Measurements from ENCODE around the gene RSPO1. TPM values are rescaled to one million over a fixed set of nuclear protein-coding genes. Genes with fewer than 3 reads are reported as not detected.
"Not testable (repeated sequence)": the region's sequence is repeated elsewhere in the genome, so short reads cannot be mapped to it uniquely, and the experiment has no call there.

RSPO1 gene, protein sequence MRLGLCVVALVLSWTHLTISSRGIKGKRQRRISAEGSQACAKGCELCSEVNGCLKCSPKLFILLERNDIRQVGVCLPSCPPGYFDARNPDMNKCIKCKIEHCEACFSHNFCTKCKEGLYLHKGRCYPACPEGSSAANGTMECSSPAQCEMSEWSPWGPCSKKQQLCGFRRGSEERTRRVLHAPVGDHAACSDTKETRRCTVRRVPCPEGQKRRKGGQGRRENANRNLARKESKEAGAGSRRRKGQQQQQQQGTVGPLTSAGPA
- total RNA-seq (2021) (not detected in 2 replicates), Bru-seq, nascent RNA (not detected), BruChase-seq, experiment 1, labeled RNA remaining after a 2-hour chase (not detected), BruChase-seq, experiment 2, labeled RNA remaining after a 6-hour chase (not detected)
- long read RNA-seq: 0 reads

GRCh38 chr1:37634244-37634991 lies at the start of gene RSPO1:
Gene RSPO1, minus strand, starts transcription at chr1:37634892. Its CDS starts 5,231 bp downstream, at chr1:37629661.
- H3K4me1 ChIP-seq (ENCODE audit: insufficient read depth, low read length, poor library complexity, severe bottlenecking): no peaks in the 10 kb centered on the region
- TF ChIP-seq EZH2 (IDR thresholded peaks at IDR 0.05; ENCODE audit: borderline replicate concordance, low read depth, low read length, poor library complexity, severe bottlenecking) (peak; percentile 75), CTCF (conservative IDR thresholded peaks at IDR 0.05; ENCODE audit: low read depth, low read length) (no peak)
- no peaks in the 10 kb centered on the region for H3K9me3 ChIP-seq (ENCODE audit: low read depth, low read length, poor library complexity, severe bottlenecking)
- no peak for DNase-seq (ENCODE audit: low spot score)
- no peak within 1 kb of the TSS for H3K4me3 ChIP-seq (ENCODE audit: low read depth, low read length, poor library complexity, severe bottlenecking)
- no peaks in the 10 kb centered on the region for H3K36me3 ChIP-seq (ENCODE audit: insufficient read depth, low read length, poor library complexity, severe bottlenecking)
- H3K27ac ChIP-seq (ENCODE audit: low read depth, low read length, poor library complexity, severe bottlenecking): no peak within 1 kb of the TSS
- intact Hi-C loops (cut with micrococcal nuclease; ENCODE audit: unreplicated experiment): no loop called here
- peaks cover 90% of the 10 kb centered on the region for H3K27me3 ChIP-seq (replicated peaks; ENCODE audit: insufficient read depth, low read depth, low read length, poor library complexity)
- ChIA-PET POLR2A (ENCODE audit: low non-redundant PET) (no interaction called here), CTCF (no interaction called here)
- no TSS peak for BruUV-seq (replicated peaks)

- CTCF ChIA-PET: not testable (repeated sequence)
- POLR2A ChIA-PET (ENCODE audit: low non-redundant PET): interaction anchor here (0.6 kb wide), 1 partner anchor 88 kb away, joined by 3 read pairs; no protein-coding TSS in a partner anchor
- H3K36me3 ChIP-seq (ENCODE audit: insufficient read depth, low read length, poor library complexity, severe bottlenecking): peaks cover 37% of the 10 kb centered on the region
Observed at GRCh38 chr1:37684182-37684581, 49.5 kb upstream of the RSPO1 start.

DNA sequence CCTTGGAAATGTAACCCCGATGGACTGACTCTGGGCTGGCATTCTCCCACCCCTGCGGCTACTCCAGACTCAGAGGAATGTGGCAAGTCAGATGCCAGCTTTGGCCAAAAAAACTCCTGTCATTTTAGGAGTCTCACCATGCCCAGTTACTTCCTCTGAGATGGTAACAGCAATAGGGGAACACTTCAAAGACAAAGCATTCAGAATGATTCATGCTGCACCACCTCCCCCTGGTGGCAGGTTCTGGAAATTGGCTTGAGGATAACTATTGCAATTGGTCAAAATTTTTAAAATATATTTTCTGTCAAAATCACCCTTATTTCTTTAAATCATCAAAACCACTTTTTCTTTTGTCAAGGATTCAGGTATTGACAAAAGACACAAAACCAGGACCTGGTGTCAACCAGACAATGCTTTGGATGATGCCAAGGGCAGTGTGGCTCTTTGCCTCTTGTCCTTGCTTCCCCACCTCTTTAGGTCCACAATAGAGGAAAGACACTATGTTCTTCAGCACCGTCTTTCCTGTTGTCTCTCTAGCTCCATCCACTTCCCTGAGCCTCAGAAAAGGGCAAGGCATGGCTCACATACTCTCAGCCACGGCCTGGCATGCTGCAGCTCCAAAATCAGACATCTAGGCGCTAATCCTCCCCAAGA lies 47.8 kb upstream of the RSPO1 start:
- Histone ChIP-seq H3K36me3 (ENCODE audit: insufficient read depth, low read length, poor library complexity, severe bottlenecking) (peaks cover 37% of the 10 kb centered on the region), H3K27ac (ENCODE audit: low read depth, low read length, poor library complexity, severe bottlenecking) (no peak overlapping the region), H3K9me3 (ENCODE audit: low read depth, low read length, poor library complexity, severe bottlenecking) (no peaks in the 10 kb centered on the region), H3K4me3 (ENCODE audit: low read depth, low read length, poor library complexity, severe bottlenecking) (no peak overlapping the region), H3K27me3 (replicated peaks; ENCODE audit: insufficient read depth, low read depth, low read length, poor library complexity) (no peaks in the 10 kb centered on the region), H3K4me1 (ENCODE audit: insufficient read depth, low read length, poor library complexity, severe bottlenecking) (no peaks in the 10 kb centered on the region)
- ChIA-PET CTCF (interaction anchor here (1.1 to 1.2 kb wide), 2 partner anchors 80 to 168 kb away, joined by 3 to 5 read pairs; partner anchors contain the start of gene MEAF6), POLR2A (ENCODE audit: low non-redundant PET) (no interaction called here)
- BruUV-seq (replicated peaks): no TSS peak
- TF ChIP-seq EZH2 (IDR thresholded peaks at IDR 0.05; ENCODE audit: borderline replicate concordance, low read depth, low read length, poor library complexity, severe bottlenecking): no peak
- peak; percentile 91 for TF ChIP-seq CTCF (conservative IDR thresholded peaks at IDR 0.05; ENCODE audit: low read depth, low read length)
- intact Hi-C loops (cut with micrococcal nuclease; ENCODE audit: unreplicated experiment): loop anchor here (1.0 to 2.0 kb wide), 2 partner anchors 80 to 228 kb away; no protein-coding TSS in a partner anchor
- peak; percentile 69 for DNase-seq (ENCODE audit: low spot score)

More at GRCh38 chr1:37684182-37684581, 49.5 kb upstream of the RSPO1 start:
- H3K4me3 ChIP-seq (ENCODE audit: low read depth, low read length, poor library complexity, severe bottlenecking); H3K4me1 ChIP-seq (ENCODE audit: insufficient read depth, low read length, poor library complexity, severe bottlenecking); H3K27me3 ChIP-seq (replicated peaks; ENCODE audit: insufficient read depth, low read depth, low read length, poor library complexity); DNase-seq (ENCODE audit: low spot score); intact Hi-C loops (cut with micrococcal nuclease; ENCODE audit: unreplicated experiment); BruUV-seq (replicated peaks); H3K27ac ChIP-seq (ENCODE audit: low read depth, low read length, poor library complexity, severe bottlenecking); H3K9me3 ChIP-seq (ENCODE audit: low read depth, low read length, poor library complexity, severe bottlenecking): not testable (repeated sequence)

All from A673 (cell line).